Natural killer cell (primary cell): ENCODE measurements around the gene VSX1. TPM values are rescaled to one million over a fixed set of nuclear protein-coding genes. Genes with fewer than 3 reads are reported as not detected.

Source experiments
- ATAC-seq, 3 donors: fragments of 150-1000 bp in 2 of 3; fragments of 200-7000 bp in 1 of 3; cut with Tn5 transposase; 1 replicate in 1 of 3; 2 replicates in 2 of 3; pipeline ENCODE4 v1.10.0; 2021; ENCODE audit warnings: mild to moderate bottlenecking in 2 of 3, moderate library complexity in 2 of 3
- DNase-seq, 2 donors: peaks; one replicate each; pipeline versions ENCODE4 v3.0.0 to v3.0.0-alpha.2; 2013 to 2021; ENCODE audit warnings: mixed read lengths in 1 of 2
- H3K27ac ChIP-seq: one replicate; pipeline ENCODE4 v1.5.1; 2013; ENCODE audit warnings: mild to moderate bottlenecking, low read length
- H3K27me3 ChIP-seq: one replicate; pipeline ENCODE4 v1.6.1; 2013; ENCODE audit warnings: low read length; ENCODE audit not compliant: control insufficient read depth, insufficient read depth
- H3K36me3 ChIP-seq: one replicate; pipeline ENCODE4 v1.6.1; 2013; ENCODE audit warnings: low read length; ENCODE audit not compliant: control insufficient read depth, insufficient read depth
- H3K4me1 ChIP-seq: one replicate; pipeline ENCODE4 v1.6.1; 2013; ENCODE audit warnings: low read length; ENCODE audit not compliant: control insufficient read depth, insufficient read depth
- H3K4me3 ChIP-seq: one replicate; pipeline ENCODE4 v1.5.1; 2013; ENCODE audit warnings: low read length
- H3K9me3 ChIP-seq: one replicate; pipeline ENCODE4 v1.6.1; 2013; ENCODE audit warnings: low read length; ENCODE audit not compliant: control insufficient read depth, insufficient read depth
- H3K27ac Mint-ChIP-seq, 2 donors: one replicate each; pipeline ENCODE4 v1.8.0; 2022; ENCODE audit warnings: mild to moderate bottlenecking in 2 of 2, mixed read lengths in 2 of 2, moderate library complexity in 1 of 2
- H3K27me3 Mint-ChIP-seq, 2 donors: one replicate each; pipeline ENCODE4 v1.8.0; 2022; ENCODE audit warnings: low read depth in 2 of 2, mixed read lengths in 2 of 2
- H3K36me3 Mint-ChIP-seq: one replicate; pipeline ENCODE4 v1.8.0; 2022; ENCODE audit warnings: mixed read lengths
- H3K4me1 Mint-ChIP-seq, 2 donors: one replicate each; pipeline ENCODE4 v1.8.0; 2022; ENCODE audit warnings: mixed read lengths in 2 of 2
- H3K4me3 Mint-ChIP-seq: one replicate; pipeline ENCODE4 v1.8.0; 2022; ENCODE audit warnings: mild to moderate bottlenecking, moderate library complexity, mixed read lengths
- H3K9me3 Mint-ChIP-seq, 2 donors: one replicate each; pipeline ENCODE4 v1.8.0; 2022; ENCODE audit warnings: mixed read lengths in 2 of 2
- CTCF ChIP-seq: fragments of 200-600 bp; IDR thresholded peaks from one replicate; pipeline ENCODE4 v1.8.0; 2022; ENCODE audit warnings: antibody characterized with exemption
- WGBS: methylation state at CpG from one replicate; pipeline ENCODE4 v1.1.7; 2013; ENCODE audit warnings: missing lambda C conversion rate; ENCODE audit not compliant: insufficient coverage; 5-methylcytosine and 5-hydroxymethylcytosine counted together
- intact Hi-C: fragments of 100-400 bp; cut with micrococcal nuclease; formaldehyde crosslinking; loops from one replicate; pipeline ENCODE4 v1.14.2; 2022
- total RNA-seq, 4 donors: library from RNA; stranded (reverse); fragments of 120-200 nt in 1 of 4; gene quantifications; one replicate each; pipeline versions ENCODE4 v1.2.3 to v1.2.4, GENCODE V29; 2013 to 2022

VSX1 gene
- total RNA-seq, 3 donors from 2014 or later (not counting 1 experiment from before 2014, with no cell fraction given) = not detected

GRCh38 chr20:25052255-25053194 lies 29.4 kb downstream of the VSX1 start:
- H3K4me3 Mint-ChIP-seq = no peak overlapping the region
- 83% methylated on average over 16 of the region's 16 CpGs for WGBS
- ATAC-seq (no peak), DNase-seq (no peak)
- peaks cover 14% of the 10 kb centered on the region for H3K36me3 ChIP-seq
- peak overlapping the region; percentile 33 for H3K27ac ChIP-seq
- H3K36me3 Mint-ChIP-seq = no peaks in the 10 kb centered on the region
- peaks cover 58 to 66% of the 10 kb centered on the region in 2 donors for H3K4me1 Mint-ChIP-seq
- TF ChIP-seq CTCF = no peak
- no peaks in the 10 kb centered on the region for H3K27me3 ChIP-seq
- H3K27ac Mint-ChIP-seq = peak overlapping the region in 1 of 2 donors; percentile 90
- H3K27me3 Mint-ChIP-seq = no peaks in the 10 kb centered on the region
- no peak overlapping the region for H3K4me3 ChIP-seq
- intact Hi-C loops = no loop called here
- no peaks in the 10 kb centered on the region for H3K9me3 ChIP-seq
- no peaks in the 10 kb centered on the region for H3K9me3 Mint-ChIP-seq
- H3K4me1 ChIP-seq = peaks cover 60% of the 10 kb centered on the region

- intact Hi-C loops = no loop called here
- ATAC-seq = no peak
- no peaks in the 10 kb centered on the region for H3K9me3 Mint-ChIP-seq
- Histone ChIP-seq H3K4me1 (peaks cover 56% of the 10 kb centered on the region), H3K27ac (no peak overlapping the region), H3K36me3 (peaks cover 24% of the 10 kb centered on the region), H3K4me3 (no peak overlapping the region), H3K9me3 (no peaks in the 10 kb centered on the region), H3K27me3 (no peaks in the 10 kb centered on the region)
- H3K27me3 Mint-ChIP-seq = no peaks in the 10 kb centered on the region
- no peak for TF ChIP-seq CTCF
- 96% methylated on average over 7 of the region's 7 CpGs for WGBS
- DNase-seq = no peak
- peaks cover 57 to 61% of the 10 kb centered on the region in 2 donors for H3K4me1 Mint-ChIP-seq
- no peak overlapping the region for H3K4me3 Mint-ChIP-seq
- H3K27ac Mint-ChIP-seq = peak overlapping the region; percentile 43 to 79
- H3K36me3 Mint-ChIP-seq = no peaks in the 10 kb centered on the region
These were observed 30.4 kb downstream of the VSX1 start for GRCh38 chr20:25051386-25052155.

DNA sequence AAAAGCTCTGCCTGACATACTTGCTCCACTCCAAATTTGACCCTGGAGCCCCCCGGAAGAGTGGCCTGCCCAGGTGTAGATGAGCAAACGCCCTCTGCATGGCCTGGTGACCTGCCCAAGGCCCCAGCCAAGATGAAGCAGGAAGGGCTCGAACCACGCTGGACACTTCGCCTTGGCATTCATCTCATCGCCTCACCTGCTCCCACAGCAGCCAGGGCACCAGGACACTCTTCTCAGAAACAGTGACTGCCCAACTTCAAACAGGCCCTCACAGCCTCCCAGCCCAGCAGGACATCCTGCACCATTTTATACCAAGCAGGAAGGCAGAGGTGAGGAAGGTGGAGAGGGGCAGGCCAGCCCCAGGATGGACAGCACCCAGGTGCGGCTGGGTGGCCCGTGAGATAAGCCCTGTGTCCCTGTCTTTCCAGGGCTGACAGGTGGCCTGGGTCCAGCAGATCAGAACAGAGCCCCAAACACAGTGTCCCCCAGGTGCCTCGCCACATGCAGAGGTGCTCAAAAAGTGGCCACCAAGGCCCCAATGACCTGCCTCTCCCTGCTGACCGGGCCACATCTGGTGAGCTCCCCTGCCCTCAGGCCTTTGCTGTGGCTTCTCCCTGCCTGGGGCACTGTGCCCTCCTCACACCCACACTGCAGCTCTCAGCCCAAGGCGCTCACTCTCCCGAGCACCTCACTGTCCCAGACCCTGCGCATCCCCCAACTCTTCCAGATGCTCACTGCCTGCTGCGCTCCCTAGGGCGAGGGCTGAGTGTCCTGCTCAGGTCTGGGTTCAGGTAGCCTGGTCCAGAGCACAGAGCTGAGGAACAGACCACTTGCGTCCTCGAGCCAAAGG lies 31.2 kb downstream of the VSX1 start:
- Histone ChIP-seq H3K27me3 (no peaks in the 10 kb centered on the region), H3K36me3 (peaks cover 29% of the 10 kb centered on the region), H3K4me3 (no peak overlapping the region), H3K27ac (no peak overlapping the region), H3K4me1 (peaks cover 47% of the 10 kb centered on the region), H3K9me3 (no peaks in the 10 kb centered on the region)
- Mint-ChIP-seq H3K36me3 (no peaks in the 10 kb centered on the region), H3K27me3 (no peaks in the 10 kb centered on the region), H3K4me1 (peaks cover 49 to 53% of the 10 kb centered on the region in 2 donors), H3K4me3 (no peak overlapping the region), H3K27ac (peak overlapping the region; percentile 43 to 79), H3K9me3 (no peaks in the 10 kb centered on the region)
- intact Hi-C loops = no loop called here
- DNase-seq (no peak), ATAC-seq (no peak)
- no peak for TF ChIP-seq CTCF
- whole genome bisulfite sequencing = 92% methylated on average over 17 of the region's 17 CpGs
